Measurements from ENCODE around the gene NAV3.

Gene NAV3, protein sequence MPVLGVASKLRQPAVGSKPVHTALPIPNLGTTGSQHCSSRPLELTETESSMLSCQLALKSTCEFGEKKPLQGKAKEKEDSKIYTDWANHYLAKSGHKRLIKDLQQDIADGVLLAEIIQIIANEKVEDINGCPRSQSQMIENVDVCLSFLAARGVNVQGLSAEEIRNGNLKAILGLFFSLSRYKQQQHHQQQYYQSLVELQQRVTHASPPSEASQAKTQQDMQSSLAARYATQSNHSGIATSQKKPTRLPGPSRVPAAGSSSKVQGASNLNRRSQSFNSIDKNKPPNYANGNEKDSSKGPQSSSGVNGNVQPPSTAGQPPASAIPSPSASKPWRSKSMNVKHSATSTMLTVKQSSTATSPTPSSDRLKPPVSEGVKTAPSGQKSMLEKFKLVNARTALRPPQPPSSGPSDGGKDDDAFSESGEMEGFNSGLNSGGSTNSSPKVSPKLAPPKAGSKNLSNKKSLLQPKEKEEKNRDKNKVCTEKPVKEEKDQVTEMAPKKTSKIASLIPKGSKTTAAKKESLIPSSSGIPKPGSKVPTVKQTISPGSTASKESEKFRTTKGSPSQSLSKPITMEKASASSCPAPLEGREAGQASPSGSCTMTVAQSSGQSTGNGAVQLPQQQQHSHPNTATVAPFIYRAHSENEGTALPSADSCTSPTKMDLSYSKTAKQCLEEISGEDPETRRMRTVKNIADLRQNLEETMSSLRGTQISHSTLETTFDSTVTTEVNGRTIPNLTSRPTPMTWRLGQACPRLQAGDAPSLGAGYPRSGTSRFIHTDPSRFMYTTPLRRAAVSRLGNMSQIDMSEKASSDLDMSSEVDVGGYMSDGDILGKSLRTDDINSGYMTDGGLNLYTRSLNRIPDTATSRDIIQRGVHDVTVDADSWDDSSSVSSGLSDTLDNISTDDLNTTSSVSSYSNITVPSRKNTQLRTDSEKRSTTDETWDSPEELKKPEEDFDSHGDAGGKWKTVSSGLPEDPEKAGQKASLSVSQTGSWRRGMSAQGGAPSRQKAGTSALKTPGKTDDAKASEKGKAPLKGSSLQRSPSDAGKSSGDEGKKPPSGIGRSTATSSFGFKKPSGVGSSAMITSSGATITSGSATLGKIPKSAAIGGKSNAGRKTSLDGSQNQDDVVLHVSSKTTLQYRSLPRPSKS (N-terminal part only)

DNA sequence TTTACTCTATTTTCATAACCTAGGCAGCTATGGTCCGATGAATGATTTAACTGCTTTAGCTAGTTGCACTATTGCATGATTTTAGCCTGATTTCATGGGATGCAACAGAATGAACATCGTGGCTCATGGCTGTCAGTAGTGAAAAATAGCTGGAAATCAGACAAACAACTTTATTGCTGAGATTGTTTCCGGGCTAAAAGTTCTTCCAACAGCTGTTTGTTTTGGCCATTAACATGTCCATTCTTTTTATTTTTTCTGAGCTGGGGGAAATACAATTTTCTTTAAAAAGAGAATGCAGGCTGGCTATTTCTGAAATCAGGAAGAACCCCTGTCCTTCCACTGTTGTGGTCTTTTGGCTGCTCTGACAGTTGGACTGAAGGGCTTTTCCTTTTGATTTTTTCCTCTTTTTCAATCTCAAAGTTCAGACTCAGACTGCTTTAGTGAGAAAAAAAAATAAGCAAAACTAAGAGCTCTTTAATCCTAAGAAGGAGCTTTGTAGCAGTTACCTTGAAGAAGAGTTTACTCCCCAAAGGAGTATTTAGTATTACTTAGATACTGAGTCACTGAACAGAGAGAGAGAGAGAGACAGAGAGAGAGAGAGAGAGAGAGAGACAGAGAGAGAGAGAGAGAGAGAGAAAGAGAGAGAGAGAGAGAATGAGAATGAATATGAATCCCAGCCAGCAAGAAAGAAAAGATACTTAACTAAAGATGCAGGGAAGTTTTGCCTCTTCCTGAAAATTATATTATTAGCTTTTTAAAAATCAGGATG, at the start of gene NAV3:
Gene NAV3 (plus strand): TSS at position 312 of the 769 bp plus-strand sequence. CDS start 568 bp downstream, outside the sequence.
- TF ChIP-seq, protein P1, sequence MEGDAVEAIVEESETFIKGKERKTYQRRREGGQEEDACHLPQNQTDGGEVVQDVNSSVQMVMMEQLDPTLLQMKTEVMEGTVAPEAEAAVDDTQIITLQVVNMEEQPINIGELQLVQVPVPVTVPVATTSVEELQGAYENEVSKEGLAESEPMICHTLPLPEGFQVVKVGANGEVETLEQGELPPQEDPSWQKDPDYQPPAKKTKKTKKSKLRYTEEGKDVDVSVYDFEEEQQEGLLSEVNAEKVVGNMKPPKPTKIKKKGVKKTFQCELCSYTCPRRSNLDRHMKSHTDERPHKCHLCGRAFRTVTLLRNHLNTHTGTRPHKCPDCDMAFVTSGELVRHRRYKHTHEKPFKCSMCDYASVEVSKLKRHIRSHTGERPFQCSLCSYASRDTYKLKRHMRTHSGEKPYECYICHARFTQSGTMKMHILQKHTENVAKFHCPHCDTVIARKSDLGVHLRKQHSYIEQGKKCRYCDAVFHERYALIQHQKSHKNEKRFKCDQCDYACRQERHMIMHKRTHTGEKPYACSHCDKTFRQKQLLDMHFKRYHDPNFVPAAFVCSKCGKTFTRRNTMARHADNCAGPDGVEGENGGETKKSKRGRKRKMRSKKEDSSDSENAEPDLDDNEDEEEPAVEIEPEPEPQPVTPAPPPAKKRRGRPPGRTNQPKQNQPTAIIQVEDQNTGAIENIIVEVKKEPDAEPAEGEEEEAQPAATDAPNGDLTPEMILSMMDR (IDR thresholded peaks at IDR 0.05; ENCODE audit: borderline replicate concordance, insufficient read depth, low read depth, low read length) = no peak
- no peak within 1 kb of the TSS for H3K4me3 ChIP-seq (ENCODE audit: low read depth, low read length)

DNA sequence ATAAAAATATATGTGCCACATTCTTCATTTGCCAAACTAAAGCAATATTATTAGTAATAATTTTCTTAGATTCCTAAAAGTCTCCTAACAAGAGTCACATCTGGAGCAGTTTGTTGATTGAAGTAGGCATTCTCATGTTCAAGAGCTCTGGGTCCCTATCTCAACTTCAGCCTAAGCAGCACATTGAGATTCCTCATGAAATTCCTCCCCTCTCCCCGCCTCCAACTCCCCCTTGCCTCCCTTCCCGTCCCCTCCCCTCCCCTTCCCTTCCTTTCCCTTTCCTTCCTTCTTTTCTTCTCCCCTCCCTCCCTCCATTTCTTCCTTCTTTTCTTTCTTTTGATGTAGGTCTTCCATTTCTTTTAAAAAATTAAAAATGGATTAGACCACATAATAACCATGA, 48.7 kb upstream of the NAV3 start:
- TF ChIP-seq, protein P1 (IDR thresholded peaks at IDR 0.05; ENCODE audit: borderline replicate concordance, insufficient read depth, low read depth, low read length) = no peak

DNA sequence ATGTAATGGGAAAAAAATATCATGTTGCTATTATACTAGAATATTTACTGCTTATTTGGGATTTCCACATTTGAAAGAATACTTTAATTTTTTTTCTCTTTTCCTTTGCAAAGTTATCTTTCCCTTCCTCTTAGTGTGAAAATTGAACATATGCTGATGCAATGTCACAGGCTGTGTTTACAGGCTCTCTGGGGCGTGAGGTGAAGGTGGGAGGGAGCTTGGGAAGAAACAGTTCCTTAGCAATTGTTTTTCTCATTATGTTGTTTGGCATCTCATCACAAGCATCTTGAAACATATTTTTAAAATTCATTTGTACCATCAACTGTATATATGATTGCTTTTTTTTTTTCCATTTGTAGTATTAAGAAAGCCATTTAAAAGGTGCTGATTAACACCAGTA, 47.9 kb upstream of the NAV3 start:
- H3K4me3 ChIP-seq (ENCODE audit: low read depth, low read length) = no peak overlapping the region
- TF ChIP-seq, protein P1 (IDR thresholded peaks at IDR 0.05; ENCODE audit: borderline replicate concordance, insufficient read depth, low read depth, low read length) = no peak

More for the DNA sequence above, 48.7 kb upstream of the NAV3 start:
- no peak overlapping the region for H3K4me3 ChIP-seq (ENCODE audit: low read depth, low read length)

DNA sequence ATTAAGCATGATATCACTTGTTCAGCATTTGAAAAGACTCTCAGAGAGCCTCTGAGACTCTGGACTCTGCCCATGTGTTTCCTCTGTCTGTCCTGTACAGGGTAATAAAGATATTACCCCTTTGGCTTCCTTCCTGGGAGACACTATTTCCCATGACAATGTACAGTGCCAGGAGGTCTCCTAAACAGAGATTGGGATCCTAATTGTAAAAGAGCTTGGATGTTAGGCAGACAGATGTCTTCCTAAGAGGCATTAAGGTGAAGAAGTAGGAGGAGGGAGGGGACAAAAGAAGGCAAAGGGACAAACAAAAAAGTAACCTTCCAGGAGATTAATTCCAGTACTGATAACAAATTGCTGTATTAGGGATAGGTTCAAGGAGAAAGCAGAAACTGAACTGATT, 45.5 kb upstream of the NAV3 start:
- TF ChIP-seq, protein P1 (IDR thresholded peaks at IDR 0.05; ENCODE audit: borderline replicate concordance, insufficient read depth, low read depth, low read length) = no peak
- no peak overlapping the region for H3K4me3 ChIP-seq (ENCODE audit: low read depth, low read length)

DNA sequence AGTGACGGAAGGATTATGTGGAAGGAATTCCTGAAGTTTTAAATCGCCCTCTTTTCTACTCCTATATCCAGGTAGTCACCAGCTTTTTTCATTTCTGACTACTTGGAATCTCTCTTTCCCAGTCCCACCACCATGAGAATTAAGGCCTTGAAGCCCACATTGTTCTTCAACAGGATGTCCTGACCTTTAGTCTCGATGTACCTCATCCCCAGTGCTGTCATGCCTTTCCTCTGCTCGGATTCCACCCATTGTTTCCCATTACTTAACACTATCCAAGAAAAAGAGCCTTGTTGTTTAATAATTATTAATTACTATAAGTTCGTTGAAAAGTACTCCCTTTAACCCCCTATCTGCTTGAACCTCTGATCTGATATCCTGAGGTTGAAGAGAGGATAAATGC, 44.0 kb upstream of the NAV3 start:
- TF ChIP-seq, protein P1 (IDR thresholded peaks at IDR 0.05; ENCODE audit: borderline replicate concordance, insufficient read depth, low read depth, low read length) = no peak
- H3K4me3 ChIP-seq (ENCODE audit: low read depth, low read length) = no peak overlapping the region
